Mammary epithelial cell (primary cell): Measurements from ENCODE around the gene LCORL.

Experiments
- EZH2 ChIP-seq: IDR thresholded peaks from 2 replicates; pipeline ENCODE4 v1.6.1; 2012; ENCODE audit warnings: low read length, inconsistent platforms, borderline replicate concordance
- TF ChIP-seq, protein P1 (sequence below), 2 donors: IDR thresholded peaks in 1 of 2; conservative IDR thresholded peaks in 1 of 2; 2 replicates each; pipeline ENCODE4 v1.5.1; 2011 to 2012; ENCODE audit warnings: inconsistent platforms in 2 of 2, low read length in 2 of 2, mild to moderate bottlenecking in 2 of 2, control low read depth in 1 of 2, low read depth in 1 of 2; ENCODE audit not compliant: insufficient read depth in 1 of 2; ENCODE audit errors: extremely low read depth in 1 of 2

DNA sequence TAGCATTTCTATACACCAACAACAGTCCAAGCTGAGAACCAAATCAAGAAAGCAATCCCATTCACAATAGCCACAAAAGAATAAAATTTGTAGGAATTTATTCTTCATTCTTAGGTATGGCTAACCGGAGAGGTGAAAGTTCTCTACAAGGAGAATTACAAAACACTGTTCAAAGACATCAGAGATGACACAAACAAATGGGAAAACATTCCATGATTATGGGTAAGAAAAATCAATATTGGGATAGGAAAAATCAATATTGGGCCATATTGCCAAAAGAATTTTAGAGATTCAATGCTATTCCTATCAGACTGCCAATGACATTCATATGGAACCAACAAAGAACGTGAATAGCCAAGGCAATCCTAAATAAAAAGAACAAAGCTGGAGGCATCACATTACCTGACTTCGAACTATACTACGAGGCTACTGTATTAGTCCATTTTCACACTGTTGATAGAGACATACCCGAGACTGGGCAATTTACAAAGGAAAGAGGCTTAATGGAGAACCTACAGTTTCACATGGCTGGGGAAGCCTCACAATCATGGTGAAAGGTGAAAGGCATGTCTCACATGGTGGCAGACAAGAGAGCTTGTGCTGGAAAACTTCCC, 161.7 kb downstream of the LCORL start:
- TF ChIP-seq, protein P1, sequence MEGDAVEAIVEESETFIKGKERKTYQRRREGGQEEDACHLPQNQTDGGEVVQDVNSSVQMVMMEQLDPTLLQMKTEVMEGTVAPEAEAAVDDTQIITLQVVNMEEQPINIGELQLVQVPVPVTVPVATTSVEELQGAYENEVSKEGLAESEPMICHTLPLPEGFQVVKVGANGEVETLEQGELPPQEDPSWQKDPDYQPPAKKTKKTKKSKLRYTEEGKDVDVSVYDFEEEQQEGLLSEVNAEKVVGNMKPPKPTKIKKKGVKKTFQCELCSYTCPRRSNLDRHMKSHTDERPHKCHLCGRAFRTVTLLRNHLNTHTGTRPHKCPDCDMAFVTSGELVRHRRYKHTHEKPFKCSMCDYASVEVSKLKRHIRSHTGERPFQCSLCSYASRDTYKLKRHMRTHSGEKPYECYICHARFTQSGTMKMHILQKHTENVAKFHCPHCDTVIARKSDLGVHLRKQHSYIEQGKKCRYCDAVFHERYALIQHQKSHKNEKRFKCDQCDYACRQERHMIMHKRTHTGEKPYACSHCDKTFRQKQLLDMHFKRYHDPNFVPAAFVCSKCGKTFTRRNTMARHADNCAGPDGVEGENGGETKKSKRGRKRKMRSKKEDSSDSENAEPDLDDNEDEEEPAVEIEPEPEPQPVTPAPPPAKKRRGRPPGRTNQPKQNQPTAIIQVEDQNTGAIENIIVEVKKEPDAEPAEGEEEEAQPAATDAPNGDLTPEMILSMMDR (conservative IDR thresholded peaks at IDR 0.05 in 1 of 2, IDR thresholded peaks at IDR 0.05 in 1 of 2; ENCODE audit: extremely low read depth in 1 of 2, insufficient read depth in 1 of 2, low read depth in 1 of 2, low read length in 2 of 2): no peak
- TF ChIP-seq EZH2: no peak
